Measurements from ENCODE around the gene KRT13.

DNA sequence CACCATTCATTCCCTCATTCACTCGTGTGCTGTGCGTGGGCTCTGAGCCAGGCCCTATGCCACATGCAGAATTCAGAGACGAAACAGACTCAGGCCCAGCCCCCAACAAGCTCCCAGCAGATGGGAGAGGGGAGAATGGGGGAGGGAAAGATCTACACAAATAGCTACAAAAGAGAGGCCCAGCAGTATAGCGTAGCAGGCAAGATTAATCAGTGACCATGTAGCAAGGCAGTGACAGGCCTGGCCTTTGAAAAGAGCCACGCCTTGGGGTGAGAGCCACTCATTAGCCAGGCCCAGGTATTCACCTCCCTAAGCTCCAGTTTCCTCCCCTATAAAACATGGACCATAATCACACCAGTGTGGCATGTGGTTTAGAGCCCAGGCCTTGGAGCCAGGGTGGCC is 39.1 kb upstream of the KRT13 start:
- TF ChIP-seq, protein P1, sequence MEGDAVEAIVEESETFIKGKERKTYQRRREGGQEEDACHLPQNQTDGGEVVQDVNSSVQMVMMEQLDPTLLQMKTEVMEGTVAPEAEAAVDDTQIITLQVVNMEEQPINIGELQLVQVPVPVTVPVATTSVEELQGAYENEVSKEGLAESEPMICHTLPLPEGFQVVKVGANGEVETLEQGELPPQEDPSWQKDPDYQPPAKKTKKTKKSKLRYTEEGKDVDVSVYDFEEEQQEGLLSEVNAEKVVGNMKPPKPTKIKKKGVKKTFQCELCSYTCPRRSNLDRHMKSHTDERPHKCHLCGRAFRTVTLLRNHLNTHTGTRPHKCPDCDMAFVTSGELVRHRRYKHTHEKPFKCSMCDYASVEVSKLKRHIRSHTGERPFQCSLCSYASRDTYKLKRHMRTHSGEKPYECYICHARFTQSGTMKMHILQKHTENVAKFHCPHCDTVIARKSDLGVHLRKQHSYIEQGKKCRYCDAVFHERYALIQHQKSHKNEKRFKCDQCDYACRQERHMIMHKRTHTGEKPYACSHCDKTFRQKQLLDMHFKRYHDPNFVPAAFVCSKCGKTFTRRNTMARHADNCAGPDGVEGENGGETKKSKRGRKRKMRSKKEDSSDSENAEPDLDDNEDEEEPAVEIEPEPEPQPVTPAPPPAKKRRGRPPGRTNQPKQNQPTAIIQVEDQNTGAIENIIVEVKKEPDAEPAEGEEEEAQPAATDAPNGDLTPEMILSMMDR (optimal IDR thresholded peaks at IDR 0.05 in 1 of 3, IDR thresholded peaks at IDR 0.05 in 1 of 3, conservative IDR thresholded peaks at IDR 0.05 in 1 of 3; ENCODE audit: extremely low read depth in 1 of 3, insufficient read depth in 2 of 3, low read length in 3 of 3), result no peak
- no peak for TF ChIP-seq EZH2 (IDR thresholded peaks at IDR 0.05; ENCODE audit: low read length)
